Tibial artery (tissue), 4 donors: ENCODE measurements around the gene CEP72.
A peak's percentile ranks its signal among the peaks of the same experiment; 100 is the strongest.
"Not testable (repeated sequence)": the region's sequence is repeated elsewhere in the genome, so short reads cannot be mapped to it uniquely, and the experiment has no call there.

Experiments
- DNase-seq, 2 donors: peaks; one replicate each; pipeline ENCODE4 v3.0.0-alpha.2; 2019
- H3K27ac ChIP-seq, 2 donors: fragments of 200-600 bp; sonication (generic) in 1 of 2; 1 replicate in 1 of 2; 2 replicates in 1 of 2; pipeline ENCODE4 v1.5.1; 2018 to 2019; ENCODE audit warnings: mild to moderate bottlenecking in 1 of 2
- H3K27me3 ChIP-seq, 2 donors: fragments of 200-600 bp; sonication (generic) in 1 of 2; one replicate each; pipeline versions ENCODE4 v1.5.1 to v1.6.0; 2016 to 2019
- H3K36me3 ChIP-seq, 3 donors: fragments of 200-600 bp; sonication (generic) in 2 of 3; one replicate each; pipeline ENCODE4 v1.5.1; 2016 to 2019; ENCODE audit warnings: mild to moderate bottlenecking in 2 of 3
- H3K4me1 ChIP-seq, 4 donors: fragments of 200-600 bp; sonication (generic) in 2 of 4; 1 replicate in 3 of 4; 2 replicates in 1 of 4; pipeline ENCODE4 v1.5.1; 2016 to 2019
- H3K4me3 ChIP-seq, 2 donors: fragments of 200-600 bp; sonication (generic) in 1 of 2; 1 replicate in 1 of 2; 2 replicates in 1 of 2; pipeline ENCODE4 v1.5.1; 2018 to 2019; ENCODE audit warnings: mild to moderate bottlenecking in 2 of 2
- H3K9me3 ChIP-seq, 3 donors: fragments of 200-600 bp; sonication (generic) in 1 of 3; one replicate each; pipeline ENCODE4 v1.5.1; 2016 to 2019
- intact Hi-C: fragments of 100-400 bp; cut with DNase I; formaldehyde crosslinking; loops from one replicate; pipeline ENCODE4 v1.15.0; 2023; ENCODE audit warnings: low total_unique reads
- TF ChIP-seq, protein P1 (sequence below), 2 experiments: fragments of 200-600 bp in 1 of 2; fragments of 450-650 bp in 1 of 2; IDR thresholded peaks; one replicate each; pipeline ENCODE4 v1.5.1; 2017 to 2019; ENCODE audit warnings: antibody characterized with exemption in 2 of 2, mild to moderate bottlenecking in 1 of 2, moderate library complexity in 1 of 2

The CEP72 gene

DNA sequence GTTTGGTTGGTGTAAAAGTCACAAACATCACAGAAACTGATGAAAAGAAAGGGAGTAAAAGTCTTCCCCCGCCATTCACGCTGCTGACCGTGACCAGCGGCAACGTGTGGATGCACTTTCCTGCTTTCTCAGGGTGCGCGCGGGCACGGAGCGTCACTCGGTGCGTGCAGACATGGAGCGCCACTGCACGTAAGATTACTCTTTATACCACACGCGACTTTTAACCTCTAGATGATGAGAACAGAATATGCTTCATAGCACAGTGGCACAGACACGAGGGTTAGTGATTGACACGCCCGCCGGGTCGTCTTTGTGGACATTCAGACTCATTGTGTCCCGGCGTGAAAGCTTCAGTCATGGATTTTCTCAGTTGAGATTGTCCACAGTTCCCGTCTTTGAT, 15.7 kb downstream of the CEP72 start:
- TF ChIP-seq, protein P1, sequence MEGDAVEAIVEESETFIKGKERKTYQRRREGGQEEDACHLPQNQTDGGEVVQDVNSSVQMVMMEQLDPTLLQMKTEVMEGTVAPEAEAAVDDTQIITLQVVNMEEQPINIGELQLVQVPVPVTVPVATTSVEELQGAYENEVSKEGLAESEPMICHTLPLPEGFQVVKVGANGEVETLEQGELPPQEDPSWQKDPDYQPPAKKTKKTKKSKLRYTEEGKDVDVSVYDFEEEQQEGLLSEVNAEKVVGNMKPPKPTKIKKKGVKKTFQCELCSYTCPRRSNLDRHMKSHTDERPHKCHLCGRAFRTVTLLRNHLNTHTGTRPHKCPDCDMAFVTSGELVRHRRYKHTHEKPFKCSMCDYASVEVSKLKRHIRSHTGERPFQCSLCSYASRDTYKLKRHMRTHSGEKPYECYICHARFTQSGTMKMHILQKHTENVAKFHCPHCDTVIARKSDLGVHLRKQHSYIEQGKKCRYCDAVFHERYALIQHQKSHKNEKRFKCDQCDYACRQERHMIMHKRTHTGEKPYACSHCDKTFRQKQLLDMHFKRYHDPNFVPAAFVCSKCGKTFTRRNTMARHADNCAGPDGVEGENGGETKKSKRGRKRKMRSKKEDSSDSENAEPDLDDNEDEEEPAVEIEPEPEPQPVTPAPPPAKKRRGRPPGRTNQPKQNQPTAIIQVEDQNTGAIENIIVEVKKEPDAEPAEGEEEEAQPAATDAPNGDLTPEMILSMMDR (IDR thresholded peaks at IDR 0.05): no peak
- Histone ChIP-seq H3K27ac (no peak overlapping the region), H3K4me1 (no peaks in the 10 kb centered on the region), H3K9me3 (no peaks in the 10 kb centered on the region), H3K4me3 (no peak overlapping the region), H3K36me3 (peaks cover 0 to 44% (median 4%) of the 10 kb centered on the region in 3 donors), H3K27me3 (no peaks in the 10 kb centered on the region)
- peak in 1 of 2 donors; percentile 33 for DNase-seq
- intact Hi-C loops: no loop called here

DNA sequence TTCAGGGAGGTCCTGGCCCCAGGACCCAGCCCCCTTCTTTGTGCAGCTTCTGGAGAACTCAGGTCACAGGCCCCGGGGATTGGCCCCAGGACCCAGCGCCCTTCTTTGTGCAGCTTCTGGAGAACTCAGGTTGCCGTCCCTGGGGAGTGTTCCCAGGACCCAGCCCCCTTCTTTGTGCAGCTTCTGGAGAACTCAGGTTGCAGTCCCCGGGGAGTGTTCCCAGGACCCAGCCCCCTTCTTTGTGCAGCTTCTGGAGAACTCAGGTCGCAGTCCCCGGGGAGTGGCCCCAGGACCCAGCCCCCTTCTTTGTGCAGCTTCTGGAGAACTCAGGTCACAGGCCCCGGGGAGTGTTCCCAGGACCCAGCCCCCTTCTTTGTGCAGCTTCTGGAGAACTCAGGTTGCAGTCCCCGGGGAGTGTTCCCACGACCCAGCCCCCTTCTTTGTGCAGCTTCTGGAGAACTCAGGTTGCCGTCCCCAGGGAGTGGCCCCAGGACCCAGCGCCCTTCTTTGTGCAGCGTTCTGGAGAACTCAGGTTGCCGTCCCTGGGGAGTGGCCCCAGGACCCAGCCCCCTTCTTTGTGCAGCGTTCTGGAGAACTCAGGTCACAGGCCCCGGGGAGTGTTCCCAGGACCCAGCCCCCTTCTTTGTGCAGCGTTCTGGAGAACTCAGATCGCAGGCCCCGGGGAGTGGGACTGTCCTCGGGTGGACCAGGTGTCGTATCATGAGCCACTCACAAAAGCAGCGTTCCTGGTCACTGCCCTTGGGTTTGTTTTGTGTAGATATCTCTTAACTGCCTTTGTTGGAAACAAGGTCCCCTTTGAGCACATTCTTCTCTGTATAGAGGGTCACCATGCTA, 16.4 kb downstream of the CEP72 start:
- H3K27me3 ChIP-seq, H3K9me3 ChIP-seq, H3K4me3 ChIP-seq, H3K27ac ChIP-seq, H3K4me1 ChIP-seq, intact Hi-C loops: not testable (repeated sequence)
- peak in 1 of 2 donors; percentile 63 for DNase-seq
- peaks cover 0 to 39% (median 4%) of the 10 kb centered on the region in 3 donors for H3K36me3 ChIP-seq

DNA sequence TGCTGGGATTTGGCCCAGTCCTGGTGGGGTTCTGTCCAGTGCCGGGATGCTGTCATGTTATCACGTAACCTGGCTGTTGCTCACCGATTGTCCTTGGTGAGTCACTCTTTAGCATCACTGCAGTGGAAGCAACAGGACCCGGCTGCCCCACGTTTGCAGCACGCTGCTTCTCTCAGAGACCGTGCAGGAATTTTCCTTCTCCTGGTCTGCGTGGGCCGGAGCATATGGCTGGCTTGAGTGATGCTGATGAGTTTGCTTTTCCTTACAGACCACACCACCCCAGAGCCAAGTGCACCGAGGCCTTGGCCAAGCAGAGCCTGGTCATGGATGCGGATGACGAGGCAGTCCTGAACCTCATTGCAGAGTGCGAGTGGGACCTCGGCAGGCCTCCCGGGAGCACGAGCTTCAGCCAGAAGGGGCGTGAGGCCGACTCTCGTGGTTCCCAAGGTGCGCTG, 21.4 kb downstream of the CEP72 start:
- TF ChIP-seq, protein P1 (IDR thresholded peaks at IDR 0.05): no peak
- Histone ChIP-seq H3K27ac (no peak overlapping the region), H3K4me1 (no peaks in the 10 kb centered on the region), H3K27me3 (no peaks in the 10 kb centered on the region), H3K36me3 (peaks cover 18 to 49% (median 32%) of the 10 kb centered on the region in 3 donors), H3K4me3 (no peak overlapping the region), H3K9me3 (peaks cover 0 to 7% (median 5%) of the 10 kb centered on the region in 3 donors)
- peak in 1 of 2 donors; percentile 32 for DNase-seq
- intact Hi-C loops: no loop called here

DNA sequence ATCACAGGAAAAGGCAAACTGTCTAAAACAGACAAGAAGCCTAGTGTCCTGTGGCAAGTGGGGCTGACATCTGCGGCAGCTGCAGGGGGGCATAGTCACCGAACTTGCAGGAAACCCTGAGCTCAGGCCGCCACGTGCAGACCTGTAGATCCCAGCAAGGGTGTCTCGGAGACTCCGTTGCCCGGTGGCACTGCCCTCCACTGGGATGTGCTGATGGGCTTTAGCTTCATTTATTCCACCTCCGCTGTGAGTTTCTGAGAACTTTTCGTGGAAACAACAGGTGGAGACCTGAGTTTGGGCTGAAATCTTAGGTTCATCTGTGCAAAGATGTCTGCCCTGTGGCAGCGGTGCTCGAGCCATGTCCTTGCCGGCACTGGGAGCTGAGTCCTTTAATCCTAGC, 22.1 kb downstream of the CEP72 start:
- H3K27ac ChIP-seq: no peak overlapping the region
- no peaks in the 10 kb centered on the region for H3K4me1 ChIP-seq
- no peaks in the 10 kb centered on the region for H3K27me3 ChIP-seq
- intact Hi-C loops: no loop called here
- DNase-seq: no peak
- H3K4me3 ChIP-seq: no peak overlapping the region
- peaks cover 18 to 56% (median 35%) of the 10 kb centered on the region in 3 donors for H3K36me3 ChIP-seq
- peaks cover 0 to 7% (median 5%) of the 10 kb centered on the region in 3 donors for H3K9me3 ChIP-seq
- TF ChIP-seq, protein P1 (IDR thresholded peaks at IDR 0.05): no peak

DNA sequence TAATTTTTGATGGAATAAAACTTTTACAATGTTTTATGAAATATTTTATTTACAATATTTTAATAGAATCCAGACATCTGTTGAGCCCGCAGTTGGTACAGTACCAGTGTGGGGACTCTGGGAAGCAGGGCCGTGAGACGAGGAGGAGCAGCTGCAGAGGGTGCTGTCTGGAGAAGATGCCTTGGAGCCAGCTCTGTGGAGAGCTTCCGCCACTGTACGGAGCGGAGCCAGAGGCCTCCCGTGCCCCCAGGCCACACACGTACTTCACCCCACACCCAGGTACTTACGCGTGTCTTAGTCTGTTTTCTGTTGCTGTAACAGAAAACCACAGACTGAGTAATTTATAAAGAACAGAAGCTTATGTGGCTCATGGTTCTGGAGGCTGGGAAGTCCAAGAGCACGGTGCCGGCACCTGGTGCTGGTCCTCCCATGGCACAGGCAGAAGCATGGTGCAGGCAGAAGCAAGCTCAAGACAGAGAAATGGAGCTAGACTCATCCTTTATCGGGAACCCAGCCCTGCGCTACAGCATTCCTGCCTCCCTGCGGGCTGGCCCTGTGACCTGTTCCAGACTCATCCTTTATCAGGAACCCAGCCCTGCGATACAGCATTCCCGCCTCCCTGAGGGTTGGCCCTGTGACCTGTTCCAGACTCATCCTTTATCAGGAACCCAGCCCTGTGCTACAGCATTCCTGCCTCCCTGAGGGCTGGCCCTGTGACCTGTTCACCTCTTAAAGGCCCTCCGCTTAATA, 23.3 kb downstream of the CEP72 start:
- no peaks in the 10 kb centered on the region for H3K4me1 ChIP-seq
- peaks cover 18 to 69% (median 41%) of the 10 kb centered on the region in 3 donors for H3K36me3 ChIP-seq
- DNase-seq: no peak
- H3K27ac ChIP-seq: no peak overlapping the region
- no peaks in the 10 kb centered on the region for H3K27me3 ChIP-seq
- TF ChIP-seq, protein P1 (IDR thresholded peaks at IDR 0.05): no peak
- H3K9me3 ChIP-seq: peaks cover 0 to 7% (median 5%) of the 10 kb centered on the region in 3 donors
- H3K4me3 ChIP-seq: no peak overlapping the region
- intact Hi-C loops: no loop called here

DNA sequence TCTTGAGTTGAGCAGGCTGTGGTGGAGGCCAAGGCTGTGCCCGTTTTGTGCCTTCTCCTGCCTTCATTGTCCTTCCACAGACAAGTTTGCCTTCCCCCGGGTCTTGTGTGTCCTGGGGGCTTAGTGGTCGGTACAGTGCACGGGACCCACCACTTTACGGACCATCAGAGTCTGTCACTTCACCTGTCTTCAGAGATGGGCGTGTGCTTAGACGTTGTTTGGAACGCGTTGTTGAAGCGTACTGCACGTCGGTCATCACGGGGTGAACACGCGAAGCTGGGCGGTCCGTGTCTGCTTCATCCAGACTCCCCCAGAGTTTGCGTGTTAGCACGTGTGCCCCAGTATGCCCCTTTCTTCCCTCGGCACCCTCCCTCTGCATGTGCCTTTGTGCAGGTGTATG, 24.8 kb downstream of the CEP72 start:
- TF ChIP-seq, protein P1 (IDR thresholded peaks at IDR 0.05): no peak
- no peaks in the 10 kb centered on the region for H3K27me3 ChIP-seq
- no peaks in the 10 kb centered on the region for H3K4me1 ChIP-seq
- intact Hi-C loops: no loop called here
- peaks cover 0 to 7% (median 5%) of the 10 kb centered on the region in 3 donors for H3K9me3 ChIP-seq
- DNase-seq: no peak
- H3K4me3 ChIP-seq: no peak overlapping the region
- H3K27ac ChIP-seq: no peak overlapping the region
- H3K36me3 ChIP-seq: peaks cover 18 to 80% (median 45%) of the 10 kb centered on the region in 3 donors
